Dedifferentiated amniotic fluid mesenchymal stem cell (primary cell): Measurements from ENCODE around the gene TOM1L2.
A peak's percentile ranks its signal among the peaks of the same experiment; 100 is the strongest.
"Not testable (repeated sequence)": the region's sequence is repeated elsewhere in the genome, so short reads cannot be mapped to it uniquely, and the experiment has no call there.

Experiments
- DNase-seq: peaks from one replicate; pipeline ENCODE4 v3.0.0-alpha.2; 2016; ENCODE audit errors: extremely low spot score

The TOM1L2 gene

GRCh38 chr17:17943281-17943984 lies 28.8 kb downstream of the TOM1L2 start:
- DNase-seq, result no peak

GRCh38 chr17:17942846-17943245 lies 29.4 kb downstream of the TOM1L2 start:
- DNase-seq, result peak; percentile 39

DNA sequence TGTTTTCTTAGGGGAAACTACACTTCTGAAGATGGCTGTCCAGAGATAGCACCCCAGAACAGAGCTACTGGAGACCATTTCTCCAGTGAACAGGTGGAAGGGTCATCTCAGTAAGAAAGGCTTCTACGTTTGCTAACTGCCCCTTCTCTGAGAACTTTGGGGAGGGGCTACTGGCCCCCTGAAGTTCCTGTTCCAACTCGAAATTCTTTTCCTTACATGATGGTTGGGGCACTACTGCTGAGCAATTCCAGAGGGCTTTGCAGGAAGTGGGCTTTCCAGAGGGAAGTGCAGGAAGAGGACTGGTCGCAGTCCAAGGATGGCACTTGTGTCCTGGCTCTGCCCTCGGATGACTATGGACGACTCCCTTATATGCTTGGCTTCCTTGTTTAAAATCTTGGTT lies 31.2 kb downstream of the TOM1L2 start:
- DNase-seq, result no peak

DNA sequence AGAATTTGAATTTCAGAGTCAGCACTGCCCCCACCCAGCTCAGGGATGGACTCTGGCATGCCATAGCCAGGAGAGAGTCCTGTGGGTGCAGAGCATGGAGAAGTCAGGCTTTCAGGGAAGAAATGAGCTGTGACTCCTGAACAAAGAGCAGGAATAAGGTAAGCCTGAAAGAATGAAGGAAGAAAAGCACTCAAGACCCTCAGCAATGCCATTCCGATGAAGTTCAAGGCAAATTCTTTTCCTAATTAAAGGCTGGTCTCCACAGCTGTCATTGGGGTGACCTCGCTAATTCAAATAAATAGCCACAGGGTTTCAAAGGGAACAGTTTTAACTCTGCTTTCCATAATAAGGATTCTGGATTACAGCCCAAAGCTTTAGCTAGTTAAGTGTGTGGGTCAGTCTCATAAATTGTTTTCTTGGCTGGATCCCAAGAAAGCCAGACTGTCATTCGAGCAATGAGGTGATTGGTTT lies 31.7 kb downstream of the TOM1L2 start:
- peak; percentile 66 for DNase-seq

DNA sequence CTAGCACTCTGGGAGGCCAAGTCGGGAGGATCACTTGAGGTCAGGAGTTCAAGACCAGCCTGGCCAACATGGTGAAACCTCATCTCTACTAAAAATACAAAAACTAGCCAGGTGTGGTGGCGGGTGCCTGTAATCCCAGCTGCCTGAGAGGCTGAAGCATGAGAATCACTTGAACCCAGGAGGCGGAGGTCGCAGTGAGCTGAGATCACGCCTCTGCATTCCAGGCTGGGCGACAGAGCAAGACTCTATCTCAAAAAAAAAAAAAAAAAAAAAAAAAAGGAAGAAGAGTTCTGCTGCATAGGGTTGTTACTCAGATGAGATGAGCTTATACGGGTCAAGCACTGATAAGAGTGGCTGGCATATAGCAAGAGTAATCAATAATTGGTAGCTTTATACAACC lies 32.3 kb downstream of the TOM1L2 start:
- DNase-seq, result not testable (repeated sequence)

DNA sequence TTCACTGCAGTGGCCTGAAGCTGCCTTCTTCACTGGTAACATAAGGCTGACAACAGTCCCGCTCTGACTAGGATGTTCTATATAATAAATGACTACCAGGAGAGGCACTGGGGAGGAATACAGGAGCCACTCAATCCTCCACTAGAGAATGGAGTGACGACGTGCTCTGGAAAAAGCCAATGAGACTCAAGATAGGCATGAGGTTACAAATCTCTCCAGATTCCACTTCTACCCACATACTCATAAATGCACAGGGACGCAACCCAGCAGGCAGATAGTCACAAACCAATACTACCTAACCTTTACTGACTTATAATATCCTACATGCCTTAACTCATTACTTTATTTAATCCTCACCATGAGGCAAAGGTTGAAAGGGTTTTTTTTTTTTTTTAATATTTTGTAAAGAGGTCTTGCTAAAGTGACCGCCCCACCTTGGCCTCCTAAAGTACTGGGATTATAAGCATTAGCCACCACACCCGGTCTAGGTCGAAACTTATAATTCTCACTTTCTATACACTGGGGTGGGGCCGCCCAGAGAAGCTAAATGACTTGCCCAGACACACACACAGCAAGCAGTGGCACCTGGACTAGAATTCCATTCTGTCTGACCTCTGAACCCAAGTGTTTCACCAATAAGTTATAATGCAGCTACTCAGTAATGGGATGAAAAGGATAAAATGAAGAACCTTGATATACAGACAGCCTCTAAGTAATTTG lies 33.7 kb downstream of the TOM1L2 start:
- DNase-seq, result no peak

- DNase-seq, result no peak
These were observed 34.2 kb downstream of the TOM1L2 start for GRCh38 chr17:17937958-17938357.

GRCh38 chr17:17937201-17937853 lies 34.9 kb downstream of the TOM1L2 start:
- DNase-seq, result no peak

DNA sequence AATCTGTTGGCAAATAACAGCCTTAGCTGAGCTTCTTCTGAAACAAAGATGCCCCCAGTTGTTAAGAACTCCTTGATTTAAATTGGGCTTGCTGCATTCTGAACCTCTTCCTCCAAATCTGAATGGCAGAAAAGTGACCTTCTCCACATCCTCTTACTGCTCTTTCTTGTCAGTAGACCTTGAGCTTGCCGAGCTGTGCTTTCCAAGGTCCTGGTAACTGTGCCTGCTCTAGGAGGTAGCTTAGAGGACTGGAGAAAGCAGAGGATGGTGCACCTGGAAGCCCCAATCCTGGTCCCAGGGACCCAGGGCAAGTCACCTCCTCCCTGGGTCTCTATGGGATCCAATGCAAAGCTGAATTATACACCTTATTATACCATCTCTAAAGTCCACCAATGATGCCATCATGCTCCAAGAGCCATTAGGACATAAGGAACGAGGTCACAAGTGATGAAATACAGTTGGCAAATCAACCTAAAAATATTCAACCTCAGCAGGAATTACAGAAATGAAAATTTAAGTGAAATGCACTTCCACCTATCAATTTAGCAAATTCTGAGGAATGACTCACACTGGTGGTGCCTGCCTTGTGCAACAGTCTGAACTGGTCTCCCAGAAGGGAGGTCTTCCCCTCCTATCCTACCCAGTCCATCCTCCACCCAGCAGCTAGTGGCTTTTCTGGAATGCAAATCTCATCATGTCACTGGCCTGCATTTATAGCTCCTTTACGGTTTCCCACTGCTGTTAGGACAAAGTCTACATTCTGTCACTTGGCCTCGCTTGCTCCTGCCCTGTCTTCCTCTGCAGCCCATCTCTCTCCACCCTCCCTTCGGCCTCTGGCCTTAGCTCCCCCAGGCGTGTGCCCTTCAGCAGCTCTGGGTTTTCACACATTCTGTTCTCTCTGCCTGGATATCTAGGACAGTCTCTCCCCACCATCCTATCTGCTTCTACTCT lies 36.6 kb downstream of the TOM1L2 start:
- peak; percentile 82 for DNase-seq

DNA sequence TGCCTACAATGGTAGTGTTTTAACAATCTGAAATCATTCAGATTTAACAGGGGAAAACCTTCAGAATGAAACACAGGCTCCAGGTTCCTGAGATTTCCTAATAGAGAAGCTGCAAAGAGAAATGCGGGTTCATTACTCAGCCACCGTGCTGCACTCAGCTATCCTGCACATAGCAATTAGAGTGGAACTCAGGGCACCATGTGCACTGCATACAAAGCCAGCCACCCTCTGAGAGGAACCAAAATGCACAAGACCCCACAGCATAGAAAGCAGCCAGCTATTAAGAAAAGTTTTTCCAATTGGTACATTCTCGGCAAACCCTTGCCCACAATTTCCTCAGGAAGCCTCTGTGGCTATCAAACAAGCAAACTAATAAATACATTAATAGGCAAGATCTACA lies 37.4 kb downstream of the TOM1L2 start:
- no peak for DNase-seq

DNA sequence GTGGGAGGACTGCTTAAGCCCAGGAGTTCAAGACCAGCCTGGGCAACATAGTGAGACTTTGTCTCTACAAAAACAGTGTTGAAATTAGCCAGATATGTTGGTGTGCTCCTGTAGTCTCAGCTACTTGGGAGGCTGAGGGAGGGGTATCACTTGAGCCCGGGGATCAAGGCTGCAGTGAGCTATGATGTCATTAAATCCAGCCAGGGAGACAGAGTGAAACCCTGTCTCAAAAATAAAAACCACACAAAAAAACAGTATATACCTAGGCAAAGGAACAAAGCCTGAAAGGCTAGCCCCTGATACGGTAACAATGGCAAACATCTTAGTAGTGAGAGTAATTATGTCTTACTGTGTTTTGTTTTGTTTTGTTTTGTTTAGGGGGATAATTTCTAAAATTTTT lies 38.0 kb downstream of the TOM1L2 start:
- DNase-seq, result no peak

- no peak for DNase-seq
These were observed 38.4 kb downstream of the TOM1L2 start for GRCh38 chr17:17933775-17934174.

GRCh38 chr17:17931159-17931558 lies 41.0 kb downstream of the TOM1L2 start:
- no peak for DNase-seq

DNA sequence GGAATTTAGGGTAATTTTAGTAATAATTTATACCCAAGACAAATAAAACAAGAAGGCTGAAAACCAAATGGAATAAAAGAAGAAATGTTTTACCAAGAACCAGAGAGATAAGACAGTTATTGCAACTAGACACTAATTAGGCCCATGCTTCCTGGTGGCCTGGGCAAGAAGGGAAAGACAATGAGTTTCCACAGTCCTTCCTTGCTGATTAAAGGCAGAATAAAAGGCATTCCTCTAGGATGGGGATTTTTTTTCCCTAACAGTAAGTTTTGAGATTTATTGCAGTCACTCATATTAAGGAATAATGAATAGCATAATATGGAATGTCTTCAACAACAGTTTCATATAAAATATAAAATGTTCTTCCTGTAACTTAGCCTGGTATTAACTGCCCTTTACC lies 41.5 kb downstream of the TOM1L2 start:
- no peak for DNase-seq

DNA sequence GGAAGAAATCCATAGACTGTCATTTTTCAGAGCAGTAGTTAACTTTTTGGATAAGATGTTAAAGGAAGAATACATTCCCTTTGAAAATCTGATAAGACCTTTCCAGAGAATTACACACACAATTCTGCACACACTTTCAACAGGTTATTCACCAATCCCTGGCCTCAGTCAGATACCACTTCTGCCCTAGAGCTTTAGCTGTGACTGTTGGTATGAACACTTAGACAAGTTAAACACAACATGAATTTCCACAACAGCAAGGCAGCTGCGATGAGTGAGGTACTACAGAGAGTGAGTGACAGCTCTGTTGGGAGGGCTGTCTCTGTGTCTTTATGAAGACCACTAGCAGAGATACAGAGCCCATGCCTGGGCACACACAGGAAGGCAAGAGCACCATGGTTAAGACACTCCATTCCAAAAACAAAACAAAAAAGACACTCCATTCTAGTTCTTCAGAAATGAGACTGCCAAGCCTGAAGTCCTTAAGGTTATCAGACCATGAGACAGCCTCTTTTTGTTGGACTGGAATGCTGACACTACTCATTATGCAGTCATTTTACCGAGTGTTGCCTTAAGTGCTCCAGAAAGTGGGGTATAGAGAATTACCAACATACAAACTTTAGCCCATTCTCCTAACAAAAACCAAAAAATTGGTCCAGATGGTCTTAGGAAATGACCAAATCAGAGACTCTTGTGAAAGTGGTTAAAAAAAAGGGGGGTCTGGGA lies 42.4 kb downstream of the TOM1L2 start:
- DNase-seq, result no peak

GRCh38 chr17:17928398-17929287 lies 43.6 kb downstream of the TOM1L2 start:
- DNase-seq, result no peak

DNA sequence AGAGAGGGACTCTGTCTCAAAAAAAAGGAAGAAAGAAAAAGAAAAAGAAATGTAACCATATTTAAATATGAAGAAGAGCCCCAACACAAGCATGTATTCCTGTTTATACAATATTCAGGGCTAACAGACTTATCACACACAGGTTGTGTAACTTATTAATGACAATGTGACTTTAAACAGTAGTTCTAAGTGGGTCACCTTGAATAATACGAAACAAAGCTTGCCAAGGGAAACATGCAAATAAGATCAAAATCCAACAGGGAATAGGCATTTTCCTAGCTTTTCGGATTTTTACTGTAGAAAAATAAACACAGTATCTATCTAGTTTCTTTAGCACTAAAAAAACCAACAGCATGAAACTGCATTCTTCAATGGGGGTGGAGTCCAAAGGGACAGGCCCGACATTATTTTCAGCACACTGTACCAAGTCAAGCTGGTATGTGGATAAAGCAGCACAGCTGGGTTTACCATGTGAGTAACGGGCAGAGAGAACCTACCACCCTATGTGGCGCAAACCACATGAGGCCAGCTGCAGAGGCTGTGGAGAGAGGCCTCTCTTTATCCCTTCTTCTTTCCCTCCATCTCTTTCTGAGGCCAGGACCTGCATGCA lies 45.3 kb downstream of the TOM1L2 start:
- DNase-seq, result no peak

- DNase-seq, result no peak
These were observed 46.2 kb downstream of the TOM1L2 start for GRCh38 chr17:17926036-17926435.

DNA sequence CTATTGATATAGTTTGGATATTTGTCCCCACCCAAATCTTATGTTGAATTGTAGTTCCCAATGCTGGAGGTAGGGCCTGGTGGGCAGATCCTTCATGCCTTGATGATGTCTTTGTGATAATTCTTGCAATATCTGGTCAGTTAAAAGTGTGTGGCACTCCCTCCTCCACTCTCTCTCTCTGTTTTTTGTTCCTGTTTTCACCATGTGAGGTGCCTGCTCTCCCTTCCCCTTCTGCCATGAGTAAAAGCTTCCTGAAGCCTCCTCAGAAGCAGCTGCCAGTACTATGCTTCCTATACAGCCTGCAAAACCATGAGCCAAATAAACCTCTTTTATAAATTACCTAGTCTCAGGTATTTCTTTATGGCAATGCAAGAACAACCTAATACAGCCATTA lies 47.3 kb downstream of the TOM1L2 start:
- no peak for DNase-seq
